AG09309 (cell line): ENCODE results near the gene APLP2.

Source experiments
- DNase-seq: peaks from one replicate; pipeline ENCODE4 v3.0.0-alpha.2; 2010; ENCODE audit warnings: low read depth
- H3K4me3 ChIP-seq: 2 replicates; pipeline ENCODE4 v1.5.1; 2011; ENCODE audit warnings: mild to moderate bottlenecking, low read depth, low read length, moderate library complexity; ENCODE audit not compliant: control insufficient read depth
- CTCF ChIP-seq: IDR thresholded peaks from 2 replicates; pipeline ENCODE4 v1.5.1; 2011; ENCODE audit warnings: mild to moderate bottlenecking, low read depth, low read length, inconsistent platforms; ENCODE audit not compliant: insufficient read depth, control insufficient read depth; ENCODE audit errors: missing control alignments

The APLP2 gene

GRCh38 chr11:130063451-130063850 is 6.2 kb upstream of the APLP2 start:
- no peak for DNase-seq
- no peak for TF ChIP-seq CTCF
- no peak overlapping the region for H3K4me3 ChIP-seq

- TF ChIP-seq CTCF = no peak
- no peak for DNase-seq
These were observed 5.1 kb upstream of the APLP2 start for GRCh38 chr11:130064596-130064995.

GRCh38 chr11:130066338-130066737 is 3.4 kb upstream of the APLP2 start:
- TF ChIP-seq CTCF = no peak
- DNase-seq = no peak
- H3K4me3 ChIP-seq = no peak overlapping the region

More at GRCh38 chr11:130064596-130064995, 5.1 kb upstream of the APLP2 start:
- no peak overlapping the region for H3K4me3 ChIP-seq

- DNase-seq = no peak
- H3K4me3 ChIP-seq = peak overlapping the region; percentile 45
- TF ChIP-seq CTCF = no peak
These were observed 1.1 kb upstream of the APLP2 start for GRCh38 chr11:130068546-130068985.

GRCh38 chr11:130068986-130069658 is 572 bp upstream of the APLP2 start:
- peak; percentile 69 for DNase-seq
- TF ChIP-seq CTCF = no peak
- H3K4me3 ChIP-seq = peak overlapping the region; percentile 45

GRCh38 chr11:130070109-130070845 is 583 bp downstream of the APLP2 start:
- no peak for DNase-seq
- TF ChIP-seq CTCF = peak; percentile 17
- peak overlapping the region; percentile 72 for H3K4me3 ChIP-seq

GRCh38 chr11:130070846-130071200 is 1.1 kb downstream of the APLP2 start:
- H3K4me3 ChIP-seq = peak overlapping the region; percentile 72
- no peak for TF ChIP-seq CTCF
- DNase-seq = no peak
